H1 (cell line): ENCODE measurements around the gene WDR64. TPM values are rescaled to one million over a fixed set of nuclear protein-coding genes. Genes with fewer than 3 reads are reported as not detected.
A peak's percentile ranks its signal among the peaks of the same experiment; 100 is the strongest.

Source experiments
- CTCF ChIA-PET: fragments of 300-600 bp; sonication (Branson Sonifier 250); formaldehyde crosslinking; loops from one replicate; lab custom pipeline; 2021; ENCODE audit not compliant: partially characterized antibody; lab: Charles Lee
- POLR2A ChIA-PET: fragments of 300-600 bp; sonication (Branson Sonifier 250); formaldehyde crosslinking; loops from one replicate; lab custom pipeline; 2021; ENCODE audit warnings: inconsistent platforms; ENCODE audit not compliant: partially characterized antibody; lab: Charles Lee
- DNase-seq, 2 experiments: peaks; one replicate each; pipeline versions ENCODE4 v3.0.0 to v3.0.0-alpha.2; 2010 to 2022; ENCODE audit warnings: low spot score in 2 of 2, low read depth in 1 of 2, mixed read lengths in 1 of 2
- FAIRE-seq: peaks from 2 replicates; lab custom pipeline; 2011; peaks lifted over from hg19 to GRCh38; lab: Jason Lieb, UNC
- H2AFZ ChIP-seq: 2 replicates; pipeline ENCODE4 v1.8.1; 2012; ENCODE audit warnings: low read length, inconsistent platforms
- H2AK5ac ChIP-seq: 2 replicates; pipeline ENCODE4 v1.6.1; 2013; ENCODE audit warnings: low read depth, low read length
- H2BK120ac ChIP-seq: replicated peaks from 2 replicates; pipeline ENCODE3; 2013; ENCODE audit warnings: low read depth, low read length, inconsistent platforms
- H2BK12ac ChIP-seq: 2 replicates; pipeline ENCODE4 v1.6.1; 2013; ENCODE audit warnings: low read depth, low read length
- H2BK15ac ChIP-seq: 2 replicates; pipeline ENCODE4 v1.6.1; 2013; ENCODE audit warnings: low read length
- H2BK20ac ChIP-seq: 2 replicates; pipeline ENCODE4 v1.6.1; 2013; ENCODE audit warnings: low read length
- H2BK5ac ChIP-seq: 2 replicates; pipeline ENCODE4 v1.6.1; 2013; ENCODE audit warnings: low read depth, low read length
- H3K14ac ChIP-seq: 2 replicates; pipeline ENCODE4 v1.6.1; 2013; ENCODE audit warnings: inconsistent platforms; ENCODE audit not compliant: insufficient read length
- H3K18ac ChIP-seq: 2 replicates; pipeline ENCODE4 v1.6.1; 2013; ENCODE audit warnings: low read length; ENCODE audit errors: extremely low read depth
- H3K23ac ChIP-seq: 2 replicates; pipeline ENCODE4 v1.6.1; 2013; ENCODE audit warnings: inconsistent platforms; ENCODE audit not compliant: insufficient read length
- H3K23me2 ChIP-seq: 2 replicates; pipeline ENCODE4 v1.6.1; 2013; ENCODE audit warnings: low read depth, low read length
- H3K27ac ChIP-seq: 2 replicates; pipeline ENCODE4 v1.6.1; 2011; ENCODE audit warnings: low read depth, low read length, inconsistent platforms
- H3K27me3 ChIP-seq, 4 experiments: replicated peaks in 1 of 4; 1 replicate in 1 of 4; 2 replicates in 3 of 4; pipeline versions ENCODE4 v1.6.1 to v1.8.1; 2011 to 2013; ENCODE audit warnings: low read length in 3 of 4, mild to moderate bottlenecking in 3 of 4, inconsistent platforms in 2 of 4, mixed read lengths in 2 of 4, moderate library complexity in 1 of 4; ENCODE audit not compliant: control insufficient read depth in 3 of 4, insufficient read depth in 3 of 4; ENCODE audit errors: extremely low read depth in 1 of 4
- H3K36me3 ChIP-seq, 4 experiments: 2 replicates each; pipeline versions ENCODE4 v1.6.1 to v1.8.1; 2011 to 2013; ENCODE audit warnings: mild to moderate bottlenecking in 4 of 4, low read length in 3 of 4, moderate library complexity in 2 of 4, control low read depth in 1 of 4, inconsistent platforms in 1 of 4; ENCODE audit not compliant: insufficient read depth in 4 of 4, control insufficient read depth in 2 of 4
- H3K4ac ChIP-seq: replicated peaks from 2 replicates; pipeline ENCODE3; 2013; ENCODE audit warnings: low read length, low read depth, mixed read lengths, inconsistent platforms; ENCODE audit not compliant: insufficient read length
- H3K4me1 ChIP-seq, 4 experiments: replicated peaks in 1 of 4; 1 replicate in 1 of 4; 2 replicates in 3 of 4; pipeline versions ENCODE4 v1.6.1 to v1.8.1; 2011 to 2013; ENCODE audit warnings: low read length in 3 of 4, inconsistent platforms in 2 of 4, mixed read lengths in 1 of 4; ENCODE audit not compliant: insufficient read depth in 4 of 4, control insufficient read depth in 3 of 4
- H3K4me2 ChIP-seq, 2 experiments: 2 replicates each; pipeline versions ENCODE4 v1.6.1 to v1.8.1; 2011 to 2013; ENCODE audit warnings: low read depth in 2 of 2, low read length in 2 of 2, control low read depth in 1 of 2, inconsistent platforms in 1 of 2, mild to moderate bottlenecking in 1 of 2; ENCODE audit not compliant: insufficient read depth in 1 of 2
- H3K4me3 ChIP-seq, 4 experiments: fragments of 200-600, 300-600 bp in 1 of 4; sonication (generic), shearing (Covaris generic), sonication (Bioruptor Twin) in 1 of 4; 2 replicates each; pipeline versions ENCODE4 v1.5.1 to v1.8.1; 2011 to 2016; ENCODE audit warnings: low read length in 4 of 4, low read depth in 3 of 4, control low read depth in 2 of 4, inconsistent platforms in 2 of 4, mild to moderate bottlenecking in 2 of 4, mixed read lengths in 1 of 4, moderate library complexity in 1 of 4; ENCODE audit not compliant: insufficient read depth in 2 of 4; ENCODE audit errors: extremely low read depth in 1 of 4
- H3K56ac ChIP-seq: replicated peaks from 2 replicates; pipeline ENCODE3; 2013; ENCODE audit warnings: low read depth, mild to moderate bottlenecking, mixed read lengths, low read length, inconsistent platforms; ENCODE audit not compliant: insufficient read length
- H3K79me1 ChIP-seq: 2 replicates; pipeline ENCODE4 v1.6.1; 2013; ENCODE audit warnings: low read depth, low read length, control low read depth
- H3K79me2 ChIP-seq, 2 experiments: 2 replicates each; pipeline versions ENCODE4 v1.6.1 to v1.8.1; 2012 to 2013; ENCODE audit warnings: low read length in 2 of 2, mild to moderate bottlenecking in 2 of 2, inconsistent platforms in 1 of 2; ENCODE audit not compliant: insufficient read depth in 2 of 2, control insufficient read depth in 1 of 2
- H3K9ac ChIP-seq, 4 experiments: replicated peaks in 1 of 4; 1 replicate in 1 of 4; 2 replicates in 3 of 4; pipeline versions ENCODE4 v1.6.1 to v1.8.1; 2011 to 2013; ENCODE audit warnings: low read depth in 3 of 4, low read length in 3 of 4, control low read depth in 2 of 4, mild to moderate bottlenecking in 2 of 4, moderate library complexity in 2 of 4, inconsistent platforms in 1 of 4; ENCODE audit errors: extremely low read depth in 1 of 4
- H3K9me3 ChIP-seq, 2 experiments: 2 replicates each; pipeline versions ENCODE4 v1.6.1 to v1.8.1; 2012 to 2013; ENCODE audit warnings: mild to moderate bottlenecking in 2 of 2, moderate library complexity in 2 of 2, control low read depth in 1 of 2, inconsistent platforms in 1 of 2, low read depth in 1 of 2, low read length in 1 of 2, mixed read lengths in 1 of 2; ENCODE audit not compliant: insufficient read depth in 2 of 2
- H4K20me1 ChIP-seq, 2 experiments: replicated peaks in 1 of 2; 2 replicates each; pipeline versions ENCODE3 to v1.8.1; 2011 to 2013; ENCODE audit warnings: inconsistent platforms in 2 of 2, low read length in 2 of 2, mild to moderate bottlenecking in 1 of 2; ENCODE audit not compliant: insufficient read depth in 2 of 2, control insufficient read depth in 1 of 2
- H4K5ac ChIP-seq: 2 replicates; pipeline ENCODE4 v1.6.1; 2013; ENCODE audit warnings: low read length, low read depth, mixed read lengths, inconsistent platforms; ENCODE audit not compliant: insufficient read length
- H4K8ac ChIP-seq: 2 replicates; pipeline ENCODE4 v1.8.0; 2013; ENCODE audit warnings: mild to moderate bottlenecking, moderate library complexity, low read length, inconsistent platforms; ENCODE audit not compliant: insufficient read depth; ENCODE audit errors: extremely low read depth
- H4K91ac ChIP-seq: replicated peaks from 2 replicates; pipeline ENCODE3; 2013; ENCODE audit warnings: low read length, mixed read lengths, inconsistent platforms; ENCODE audit not compliant: insufficient read length
- E2F6 ChIP-seq: IDR thresholded peaks from 2 replicates; pipeline ENCODE4 v1.6.1; 2012; ENCODE audit warnings: inconsistent platforms
- HDAC6 ChIP-seq: IDR thresholded peaks from one replicate; pipeline ENCODE4 v1.7.1; 2012; ENCODE audit warnings: low read depth, mild to moderate bottlenecking, inconsistent platforms, low read length, moderate library complexity
- WGBS, 2 experiments: shearing (Covaris generic) in 1 of 2; methylation state at CpG; one replicate each; pipeline versions ENCODE4 v1.1.6 to v1.1.7; 2013 to 2015; ENCODE audit warnings: low lambda C conversion rate in 2 of 2, mixed read lengths in 2 of 2, inconsistent platforms in 1 of 2, low coverage in 1 of 2, missing lambda C conversion rate in 1 of 2; ENCODE audit not compliant: insufficient replicate concordance in 2 of 2, insufficient coverage in 1 of 2, insufficient read length in 1 of 2; ENCODE audit errors: extremely low coverage in 1 of 2, missing lambda C conversion rate in 1 of 2; 5-methylcytosine and 5-hydroxymethylcytosine counted together
- polyA plus RNA-seq, 7 experiments: library from polyadenylated mRNA; depleted of rRNA in 3 of 7; stranded (reverse) in 5 of 7; unstranded in 2 of 7; fragments of >200 nt in 5 of 7; fragments of 200-250 nt in 2 of 7; gene quantifications; 1 replicate in 5 of 7; 2 replicates in 1 of 7; 4 replicates in 1 of 7; pipeline versions ENCODE4 v1.2.1 to v1.2.3, GENCODE V29; 2011 to 2013; ENCODE audit warnings: missing spikeins in 2 of 7, mixed read lengths in 2 of 7
- total RNA-seq: library from RNA; stranded (reverse); fragmentation: NEBNext Ultra II Directional; extraction: Animal tissue kit (Norgen Biotek cat#: 25700); gene quantifications from 2 replicates; pipeline ENCODE4 v1.2.1, GENCODE V29; 2021
- TF ChIP-seq, protein P1 (sequence below), 3 experiments: IDR thresholded peaks; 1 replicate in 2 of 3; 2 replicates in 1 of 3; pipeline versions ENCODE4 v1.5.1 to v1.6.1; 2011; ENCODE audit warnings: low read length in 3 of 3, mild to moderate bottlenecking in 3 of 3, inconsistent platforms in 2 of 3, low read depth in 1 of 3, moderate library complexity in 1 of 3; ENCODE audit not compliant: insufficient read depth in 1 of 3; ENCODE audit errors: control extremely low read depth in 1 of 3

WDR64 gene
- total and polyA plus RNA-seq, 2 of the 8 experiments (the other 6 are each of a cell fraction or from before 2014, with no cell fraction given) = 0.02 TPM; not detected in 1

DNA sequence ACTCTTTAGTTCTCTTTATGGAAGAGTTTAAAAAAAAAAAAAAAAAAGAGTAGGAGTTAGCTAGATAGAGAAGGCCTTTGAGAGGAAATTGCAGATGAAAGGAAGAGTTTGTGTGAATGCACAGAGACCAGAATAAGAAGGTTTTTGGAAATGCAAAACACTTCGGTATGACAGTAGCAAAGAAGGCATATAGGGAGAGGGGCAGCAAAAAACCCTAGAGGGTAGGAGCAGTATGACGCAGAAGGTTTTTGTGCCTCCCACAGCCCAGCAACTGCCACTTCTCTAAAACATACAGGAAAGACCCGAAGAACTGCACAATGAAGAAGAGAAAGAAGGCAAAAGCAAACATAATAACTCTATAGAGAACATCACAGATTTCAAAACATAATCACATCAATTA is 84.3 kb downstream of the WDR64 start:
- Histone ChIP-seq H3K23me2 (no peaks in the 10 kb centered on the region), H2AFZ (0 out of 2 replicates have a peak overlapping the region, but pooled peaks have one; percentile 31), H3K27me3 (no peaks in the 10 kb centered on the region), H3K4ac (no peak overlapping the region), H3K23ac (no peak overlapping the region)
- DNase-seq = no peak
- TF ChIP-seq E2F6 (no peak), HDAC6 (no peak)
- TF ChIP-seq, protein P1, sequence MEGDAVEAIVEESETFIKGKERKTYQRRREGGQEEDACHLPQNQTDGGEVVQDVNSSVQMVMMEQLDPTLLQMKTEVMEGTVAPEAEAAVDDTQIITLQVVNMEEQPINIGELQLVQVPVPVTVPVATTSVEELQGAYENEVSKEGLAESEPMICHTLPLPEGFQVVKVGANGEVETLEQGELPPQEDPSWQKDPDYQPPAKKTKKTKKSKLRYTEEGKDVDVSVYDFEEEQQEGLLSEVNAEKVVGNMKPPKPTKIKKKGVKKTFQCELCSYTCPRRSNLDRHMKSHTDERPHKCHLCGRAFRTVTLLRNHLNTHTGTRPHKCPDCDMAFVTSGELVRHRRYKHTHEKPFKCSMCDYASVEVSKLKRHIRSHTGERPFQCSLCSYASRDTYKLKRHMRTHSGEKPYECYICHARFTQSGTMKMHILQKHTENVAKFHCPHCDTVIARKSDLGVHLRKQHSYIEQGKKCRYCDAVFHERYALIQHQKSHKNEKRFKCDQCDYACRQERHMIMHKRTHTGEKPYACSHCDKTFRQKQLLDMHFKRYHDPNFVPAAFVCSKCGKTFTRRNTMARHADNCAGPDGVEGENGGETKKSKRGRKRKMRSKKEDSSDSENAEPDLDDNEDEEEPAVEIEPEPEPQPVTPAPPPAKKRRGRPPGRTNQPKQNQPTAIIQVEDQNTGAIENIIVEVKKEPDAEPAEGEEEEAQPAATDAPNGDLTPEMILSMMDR (IDR thresholded peaks at IDR 0.05; ENCODE audit: control extremely low read depth in 1 of 3, insufficient read depth in 1 of 3, low read depth in 1 of 3, low read length in 3 of 3) = peak in 1 of 3 experiments; percentile 14; a peak in 1 of 4 replicates
- TF ChIP-seq, all 59 proteins: peak for 1
- no peaks in the 10 kb centered on the region for H3K9me3 ChIP-seq
- H2BK5ac ChIP-seq = no peak overlapping the region
- H4K91ac ChIP-seq = no peak overlapping the region
- no peak overlapping the region for H4K8ac ChIP-seq
- no peak overlapping the region for H2AK5ac ChIP-seq
- H2BK20ac ChIP-seq = no peak overlapping the region
- H3K4me1 ChIP-seq = no peaks in the 10 kb centered on the region
- no peak overlapping the region for H3K27ac ChIP-seq
- H3K4me3 ChIP-seq = no peak overlapping the region
- no peak overlapping the region for H3K4me2 ChIP-seq
- no peaks in the 10 kb centered on the region for H3K36me3 ChIP-seq
- H4K5ac ChIP-seq = no peak overlapping the region
- no peaks in the 10 kb centered on the region for H4K20me1 ChIP-seq
- H2BK12ac ChIP-seq = no peak overlapping the region
- POLR2A ChIA-PET = no interaction called here
- no peaks in the 10 kb centered on the region for H3K79me1 ChIP-seq
- H3K9ac ChIP-seq = no peak overlapping the region
- no peak overlapping the region for H3K56ac ChIP-seq
- H2BK15ac ChIP-seq = no peak overlapping the region
- no peaks in the 10 kb centered on the region for H3K79me2 ChIP-seq
- CTCF ChIA-PET = interaction anchor here (0.5 kb wide), 1 partner anchor 124 kb away, joined by 3 read pairs; no protein-coding TSS in a partner anchor
- H3K18ac ChIP-seq = no peak overlapping the region
- H3K14ac ChIP-seq = no peak overlapping the region
- WGBS, 2 experiments = 85% methylated on average over 3 of the region's 3 CpGs; no CpG with 5 or more reads in 1 of the 2 experiments
- no peak overlapping the region for H2BK120ac ChIP-seq
- no peak for FAIRE-seq
